Measurements from ENCODE around the gene EPOP. TPM values are rescaled to one million over a fixed set of nuclear protein-coding genes. Genes with fewer than 3 reads are reported as not detected.

Gene EPOP
- total and polyA plus RNA-seq, 2 of the 13 experiments (the other 11 are each of a cell fraction or from before 2014, with no cell fraction given): 14.7 to 37.8 TPM

- TF ChIP-seq JDP2 (CRISPR knock-in tag; IDR thresholded peaks at IDR 0.05; ENCODE audit: borderline replicate concordance) (no peak), ZNF564 (CRISPR knock-in tag; IDR thresholded peaks at IDR 0.05) (no peak), TEF (CRISPR knock-in tag; IDR thresholded peaks at IDR 0.05) (no peak), ZNF142 (CRISPR knock-in tag; IDR thresholded peaks at IDR 0.05) (no peak), MXI1 (IDR thresholded peaks at IDR 0.05; ENCODE audit: borderline replicate concordance, low read depth, low read length) (no peak), CHD4 (IDR thresholded peaks at IDR 0.05; ENCODE audit: borderline replicate concordance, low read length) (no peak), PLSCR1 (CRISPR knock-in tag; IDR thresholded peaks at IDR 0.05; ENCODE audit: borderline replicate concordance) (no peak), ZIK1 (CRISPR knock-in tag; IDR thresholded peaks at IDR 0.05; ENCODE audit: borderline replicate concordance, low read depth) (no peak), MED13 (CRISPR knock-in tag; IDR thresholded peaks at IDR 0.05) (no peak), HINFP (CRISPR knock-in tag; IDR thresholded peaks at IDR 0.05; ENCODE audit: low read depth) (0 out of 2 replicates have a peak, but pooled peaks have one; percentile 47), ZSCAN29 (CRISPR knock-in tag; conservative IDR thresholded peaks at IDR 0.05) (0 out of 2 replicates have a peak, but pooled peaks have one; percentile 14), YEATS4 (CRISPR knock-in tag; IDR thresholded peaks at IDR 0.05; ENCODE audit: borderline replicate concordance) (no peak), SP5 (CRISPR knock-in tag; IDR thresholded peaks at IDR 0.05; ENCODE audit: borderline replicate concordance, low read depth) (peak; percentile 40; the same call in 1 of the 2 replicates), EP300 (IDR thresholded peaks at IDR 0.05; ENCODE audit: low read depth in 2 of 2, low read length in 2 of 2) (0 out of 4 replicates have a peak, but pooled peaks of 1 of the 2 experiments have one; percentile 10), EP300 (CRISPR knock-in tag; IDR thresholded peaks at IDR 0.05; ENCODE audit: borderline replicate concordance) (no peak), ZNF772 (CRISPR knock-in tag; IDR thresholded peaks at IDR 0.05) (peak; percentile 78; the same call in 1 of the 2 replicates), NR3C1 (CRISPR knock-in tag; IDR thresholded peaks at IDR 0.05) (no peak), HDAC2 (CRISPR knock-in tag; IDR thresholded peaks at IDR 0.05) (peak; percentile 27; the same call in 1 of the 2 replicates), ZNF776 (CRISPR knock-in tag; IDR thresholded peaks at IDR 0.05) (0 out of 2 replicates have a peak, but pooled peaks have one; percentile 23), ATF5 (CRISPR knock-in tag; IDR thresholded peaks at IDR 0.05; ENCODE audit: low read depth) (no peak), ZMAT3 (CRISPR knock-in tag; conservative IDR thresholded peaks at IDR 0.05) (no peak)
Measured at GRCh38 chr17:38693700-38694329, 19.1 kb upstream of the EPOP start (continued).
